ENCODE measurements around the gene AQP1. TPM values are rescaled to one million over a fixed set of nuclear protein-coding genes. Genes with fewer than 3 reads are reported as not detected.

Gene AQP1
- total RNA-seq, 1 experiment from 2014 or later: 8.2 TPM

GRCh38 chr7:30920584-30921539, 9.2 kb downstream of the AQP1 start:
- no peak for DNase-seq (ENCODE audit: low spot score)

DNA sequence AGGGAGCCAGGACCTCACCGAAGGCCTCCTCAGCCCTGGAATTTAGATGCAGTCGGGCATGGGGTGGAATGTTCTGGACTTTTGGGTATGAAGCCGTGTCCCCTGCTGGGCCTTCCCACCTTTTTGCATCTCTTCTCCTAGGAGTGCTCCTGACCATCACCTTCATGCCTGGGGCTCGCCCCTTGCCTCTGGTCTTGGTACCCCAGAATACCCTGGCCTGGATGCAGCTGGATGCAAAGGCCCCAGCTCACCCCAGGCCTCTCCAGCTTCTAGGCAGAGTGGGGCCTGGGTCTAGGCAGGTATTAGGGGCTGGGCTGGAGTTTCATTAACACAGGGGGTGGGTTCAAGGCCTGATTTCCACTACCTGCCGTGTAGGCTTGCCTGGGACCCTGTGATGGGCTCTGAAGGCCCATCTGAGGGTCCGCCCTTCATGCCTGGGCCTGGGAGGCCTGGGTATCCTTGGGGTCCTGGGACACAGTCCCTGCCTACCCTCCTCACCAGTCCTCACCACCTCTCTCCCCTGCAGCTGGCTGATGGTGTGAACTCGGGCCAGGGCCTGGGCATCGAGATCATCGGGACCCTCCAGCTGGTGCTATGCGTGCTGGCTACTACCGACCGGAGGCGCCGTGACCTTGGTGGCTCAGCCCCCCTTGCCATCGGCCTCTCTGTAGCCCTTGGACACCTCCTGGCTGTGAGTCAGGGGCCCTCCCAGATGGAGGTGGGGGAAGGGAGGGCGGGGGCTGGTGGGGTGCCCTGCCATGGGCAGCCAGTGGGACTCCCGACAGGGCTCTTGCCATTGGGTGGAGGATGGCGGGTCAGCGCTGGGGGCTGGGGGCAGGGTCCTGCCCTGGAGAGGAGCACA, 10.1 kb downstream of the AQP1 start:
- no peak for DNase-seq (ENCODE audit: low spot score)

- no peak for DNase-seq (ENCODE audit: low spot score)
Measured at GRCh38 chr7:30922596-30922995, 10.9 kb downstream of the AQP1 start.

GRCh38 chr7:30923009-30923773, 11.5 kb downstream of the AQP1 start:
- DNase-seq (ENCODE audit: low spot score): no peak

- DNase-seq (ENCODE audit: low spot score): no peak
Measured at GRCh38 chr7:30923774-30924413, 12.2 kb downstream of the AQP1 start.

GRCh38 chr7:30924624-30925023, 13.0 kb downstream of the AQP1 start:
- DNase-seq (ENCODE audit: low spot score): no peak

DNA sequence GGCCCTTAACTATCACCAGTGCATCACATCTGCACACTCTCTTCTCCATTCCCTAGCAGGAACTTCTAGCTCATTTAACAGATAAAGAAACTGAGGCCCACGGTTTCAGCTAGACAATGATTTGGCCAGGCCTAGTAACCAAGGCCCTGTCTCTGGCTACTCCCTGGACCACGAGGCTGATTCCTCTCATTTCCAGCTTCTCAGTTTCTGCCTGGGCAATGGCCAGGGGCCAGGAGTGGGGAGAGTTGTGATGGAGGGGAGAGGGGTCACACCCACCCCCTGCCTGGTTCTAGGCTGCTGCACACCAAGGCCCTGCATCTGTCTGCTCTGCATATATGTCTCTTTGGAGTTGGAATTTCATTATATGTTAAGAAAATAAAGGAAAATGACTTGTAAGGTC, 13.5 kb downstream of the AQP1 start:
- DNase-seq (ENCODE audit: low spot score): no peak

DNA sequence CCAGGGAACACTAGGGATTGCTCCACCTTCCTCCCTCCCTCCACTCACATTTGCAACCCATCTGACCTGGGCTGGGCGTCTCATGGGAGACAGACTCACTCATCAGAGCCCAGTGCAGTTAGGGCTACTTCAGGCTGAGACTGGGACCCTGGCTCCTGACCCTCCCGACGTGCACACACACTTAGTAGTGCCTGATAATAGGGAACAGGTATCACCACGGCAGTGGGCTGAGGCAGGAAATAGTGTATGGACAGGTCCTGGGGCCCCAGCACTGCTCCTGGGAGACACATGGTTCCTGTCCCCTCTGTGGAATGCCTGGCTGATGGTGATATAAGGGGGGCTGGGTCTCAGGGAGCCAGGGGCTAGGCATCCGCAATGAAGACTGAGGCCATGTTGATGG, 14.3 kb downstream of the AQP1 start:
- no peak for DNase-seq (ENCODE audit: low spot score)

DNA sequence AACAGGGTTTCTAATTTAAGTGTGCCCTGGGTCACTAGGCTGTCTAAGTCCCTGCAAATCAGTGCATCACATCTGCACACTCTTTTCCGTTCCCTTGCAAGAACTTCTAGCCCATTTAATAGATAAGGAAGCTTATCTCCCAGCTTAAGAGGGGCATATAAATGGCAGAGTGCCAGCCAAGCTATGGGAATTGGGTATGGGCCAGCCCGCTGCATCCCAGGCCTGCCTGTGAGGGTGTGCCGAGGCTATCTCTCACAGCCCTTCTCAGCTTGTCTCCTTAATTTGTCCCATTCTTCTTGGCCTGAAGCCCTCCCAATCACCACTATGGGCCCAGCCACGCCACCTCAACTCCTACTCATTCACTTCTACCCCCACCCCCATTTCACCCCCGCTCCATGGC, 14.7 kb downstream of the AQP1 start:
- no peak for DNase-seq (ENCODE audit: low spot score)

DNA sequence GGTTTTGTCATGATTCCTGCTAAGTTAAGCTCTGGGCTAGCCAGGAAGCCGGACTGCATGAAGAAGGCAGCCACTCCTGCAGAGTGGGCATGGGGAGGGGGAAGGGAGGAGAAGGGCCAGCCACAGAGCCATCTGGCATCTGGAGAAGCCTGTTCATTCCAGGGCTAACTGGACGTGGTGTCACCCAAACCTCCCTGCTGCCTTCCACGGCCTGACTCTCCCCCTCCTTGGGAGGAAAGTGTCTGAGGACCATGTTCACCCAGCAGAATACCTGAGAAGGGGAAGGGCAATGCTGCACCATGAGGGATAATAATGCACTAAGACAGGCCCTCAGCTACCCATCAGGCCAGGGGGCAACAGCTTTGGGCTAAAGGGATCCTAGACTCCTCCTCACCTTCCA, 15.4 kb downstream of the AQP1 start:
- DNase-seq (ENCODE audit: low spot score): no peak

GRCh38 chr7:30927559-30927958, 15.9 kb downstream of the AQP1 start:
- DNase-seq (ENCODE audit: low spot score): no peak

DNA sequence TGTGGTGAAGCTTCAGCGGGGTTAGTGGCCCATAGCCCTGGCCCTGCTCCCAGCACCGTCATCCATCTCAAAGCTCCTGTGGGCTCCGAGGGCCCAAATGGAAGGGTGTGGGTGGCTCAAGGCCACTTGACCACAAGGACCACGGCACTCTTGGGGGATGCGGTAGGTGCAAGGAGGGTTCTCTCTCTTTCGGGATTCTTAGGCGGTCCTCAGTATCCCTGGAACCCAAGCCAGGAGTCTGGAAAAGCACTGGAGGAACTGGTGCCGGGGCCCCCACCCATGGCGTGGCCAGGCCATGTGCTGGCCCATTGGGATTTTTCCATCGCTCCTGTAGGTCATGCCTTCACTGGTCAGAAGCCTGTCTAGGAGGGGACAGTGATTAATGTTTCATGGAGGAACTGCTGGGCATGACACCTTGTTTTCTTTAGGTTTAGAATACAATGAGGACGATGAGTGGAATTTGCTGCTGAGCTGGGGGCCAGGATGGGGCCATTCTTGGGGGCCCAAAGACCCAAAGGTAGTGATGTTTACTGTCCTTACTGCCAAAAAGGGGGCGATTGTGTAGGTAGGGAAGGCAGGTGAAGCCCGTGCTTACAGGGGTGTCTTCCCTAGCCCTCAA, 16.7 kb downstream of the AQP1 start:
- no peak for DNase-seq (ENCODE audit: low spot score)

- no peak for DNase-seq (ENCODE audit: low spot score)
Measured at GRCh38 chr7:30929686-30930085, 18.0 kb downstream of the AQP1 start.

DNA sequence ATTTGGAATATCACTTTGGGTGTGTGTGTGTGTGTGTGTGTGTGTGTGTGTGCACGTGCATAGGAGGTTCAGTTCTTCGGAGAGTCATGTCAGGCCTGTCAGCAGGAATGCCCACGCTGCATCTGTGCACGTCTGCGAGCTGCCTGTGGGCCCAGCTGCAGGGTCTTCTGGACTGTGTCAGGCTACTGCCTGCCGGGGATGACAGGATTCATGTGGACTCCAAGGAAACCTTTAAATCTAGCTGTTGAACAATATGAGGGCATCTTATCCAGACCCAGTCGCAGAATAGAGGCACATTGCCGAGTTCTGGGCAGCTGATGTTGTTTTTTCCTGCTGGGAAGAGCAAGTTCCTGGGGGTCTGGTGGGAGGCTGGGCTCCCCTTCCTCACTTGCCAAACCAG, 19.0 kb downstream of the AQP1 start:
- DNase-seq (ENCODE audit: low spot score): no peak

DNA sequence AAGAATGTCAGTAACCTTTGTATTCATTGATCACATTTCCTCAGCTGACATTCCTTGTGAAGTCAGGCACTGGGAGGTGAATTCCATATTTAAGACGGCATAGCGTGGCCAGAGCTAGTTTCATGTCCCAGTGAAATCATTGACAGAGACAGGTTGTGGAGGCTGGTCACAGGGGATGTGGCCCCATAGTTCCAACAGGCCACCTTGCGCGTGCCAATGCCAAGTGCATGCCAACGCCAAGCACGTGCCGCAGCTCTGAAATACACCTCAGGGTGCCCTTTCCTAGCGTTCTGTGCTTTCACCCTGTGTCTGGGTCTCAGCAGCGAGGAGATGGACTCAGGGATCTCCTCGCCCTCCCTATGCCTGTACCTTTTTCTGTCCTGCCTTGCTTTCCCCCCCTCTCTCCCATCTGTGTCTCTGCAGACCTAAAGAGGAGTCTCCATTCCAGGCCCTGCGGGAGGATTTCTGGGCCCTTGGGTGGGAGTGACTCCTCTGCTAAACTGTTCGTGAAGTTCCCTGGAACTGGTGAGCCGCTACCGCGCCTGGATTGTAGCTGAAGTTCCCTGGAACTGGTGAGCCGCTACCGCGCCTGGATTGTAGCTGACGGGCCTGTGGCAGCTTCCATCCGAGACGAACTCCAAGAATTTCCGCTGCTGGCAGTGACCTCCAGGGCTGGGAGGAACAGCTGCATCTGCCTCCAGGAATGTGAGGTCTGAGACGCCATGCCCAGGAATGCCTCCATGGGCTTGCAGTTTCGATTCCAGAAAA, 19.7 kb downstream of the AQP1 start:
- DNase-seq (ENCODE audit: low spot score): no peak

DNA sequence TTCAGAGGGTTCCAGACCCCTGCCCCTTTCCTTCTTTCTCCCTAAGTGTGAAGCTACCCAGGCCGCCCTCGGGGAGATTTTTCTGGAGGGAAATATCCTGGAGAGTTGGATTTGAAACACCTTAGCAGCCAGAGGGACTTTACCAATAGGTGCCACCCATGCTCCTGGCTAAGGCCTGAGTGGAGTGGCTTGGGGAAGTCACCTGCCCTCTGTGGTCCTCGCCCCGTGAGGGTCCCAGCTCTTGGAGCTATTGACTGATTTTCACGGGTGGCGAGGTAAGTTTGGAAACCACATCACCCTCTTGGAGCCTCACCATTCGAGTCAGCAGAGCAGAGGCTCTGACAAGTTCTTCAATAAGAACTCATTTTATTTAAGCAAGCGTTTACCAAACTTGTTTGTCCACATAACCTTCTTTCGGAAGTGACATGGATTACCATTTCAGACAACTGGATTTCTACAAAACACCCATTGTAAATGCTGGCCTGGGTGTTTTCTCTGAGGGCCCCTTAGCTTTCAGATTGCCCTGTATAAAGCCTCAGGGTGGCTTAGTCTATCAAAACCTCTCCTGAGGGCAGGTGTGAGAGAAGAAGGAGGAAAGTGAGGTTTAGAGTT, 20.4 kb downstream of the AQP1 start:
- no peak for DNase-seq (ENCODE audit: low spot score)

GRCh38 chr7:30932562-30932961, 20.9 kb downstream of the AQP1 start:
- no peak for DNase-seq (ENCODE audit: low spot score)

DNA sequence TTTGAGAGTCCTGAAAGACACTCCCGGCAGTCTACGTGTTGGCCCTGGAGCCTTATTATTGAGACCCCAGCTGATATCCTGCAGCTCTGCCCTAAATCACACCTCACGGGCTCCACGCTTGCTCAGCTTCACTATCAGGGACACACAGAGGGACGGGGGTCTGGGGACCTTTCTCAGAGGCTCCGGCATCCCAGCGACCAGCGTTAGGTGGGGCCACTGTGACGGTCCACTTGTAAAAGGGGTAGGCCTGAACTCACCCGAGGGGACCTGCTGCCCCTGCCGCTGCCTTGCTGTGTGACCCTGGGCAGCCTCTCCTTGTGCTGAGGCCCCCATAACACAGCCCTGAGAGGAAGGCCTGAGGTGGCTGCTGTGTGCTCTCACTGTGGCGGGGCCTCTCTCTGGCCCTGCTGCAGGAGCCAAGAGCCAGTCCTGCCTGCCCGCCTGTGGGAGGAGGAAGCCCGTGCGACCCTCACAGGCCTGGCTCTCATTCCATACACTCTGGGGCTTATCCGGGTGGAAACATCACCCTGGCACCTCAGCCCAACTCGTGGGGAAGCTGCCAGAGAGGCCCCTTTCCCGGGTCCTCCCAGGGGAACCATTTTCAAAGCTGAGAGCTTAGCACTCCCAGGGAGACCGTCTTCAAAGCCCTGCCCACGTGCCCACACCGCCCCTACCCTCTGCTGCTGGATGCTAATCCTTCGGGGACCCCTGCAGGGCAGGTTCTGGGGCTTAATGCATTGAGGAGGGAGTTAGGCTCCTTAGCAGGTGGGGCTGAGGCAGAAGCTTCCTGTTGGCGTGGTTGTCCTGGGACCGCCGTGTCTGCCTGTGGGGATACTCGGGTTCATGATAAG, 21.7 kb downstream of the AQP1 start:
- DNase-seq (ENCODE audit: low spot score): no peak

GRCh38 chr7:30934225-30934624, 22.6 kb downstream of the AQP1 start:
- DNase-seq (ENCODE audit: low spot score): no peak
